MM.1S (cell line): Measurements from ENCODE around the gene GAS5.
"Not testable (repeated sequence)": the region's sequence is repeated elsewhere in the genome, so short reads cannot be mapped to it uniquely, and the experiment has no call there.

Experiments used
- DNase-seq: peaks from one replicate; pipeline ENCODE4 v3.0.0-alpha.2; 2015
- H2AFZ ChIP-seq: fragments of 300-600 bp; sonication (generic); 2 replicates; pipeline ENCODE4 v1.6.0; 2016; ENCODE audit warnings: antibody characterized with exemption, low read length
- H3F3A ChIP-seq: fragments of 300-600 bp; sonication (generic); 2 replicates; pipeline ENCODE4 v1.6.1; 2016; ENCODE audit warnings: mild to moderate bottlenecking, antibody characterized with exemption, low read length, moderate library complexity, mixed read lengths; ENCODE audit not compliant: insufficient read depth
- H3K27ac ChIP-seq: fragments of 300-600 bp; sonication (generic); 2 replicates; pipeline ENCODE4 v1.5.1; 2016; ENCODE audit warnings: mild to moderate bottlenecking, low read length
- H3K27me3 ChIP-seq: fragments of 300-600 bp; sonication (generic); replicated peaks from 2 replicates; pipeline ENCODE4 v1.6.0; 2016; ENCODE audit warnings: low read length; ENCODE audit not compliant: insufficient read depth
- H3K36me3 ChIP-seq: fragments of 300-600 bp; sonication (generic); replicated peaks from 2 replicates; pipeline ENCODE4 v1.6.1; 2016; ENCODE audit warnings: mild to moderate bottlenecking, low read length, mixed read lengths; ENCODE audit not compliant: insufficient read depth
- H3K4me1 ChIP-seq: fragments of 300-600 bp; sonication (generic); 2 replicates; pipeline ENCODE4 v1.6.1; 2016; ENCODE audit warnings: low read length, mixed read lengths
- H3K4me2 ChIP-seq: fragments of 300-600 bp; sonication (generic); 2 replicates; pipeline ENCODE4 v1.6.0; 2016; ENCODE audit warnings: low read depth, low read length
- H3K4me3 ChIP-seq: fragments of 300-600 bp; sonication (generic); 2 replicates; pipeline ENCODE4 v1.5.1; 2016; ENCODE audit warnings: low read length, mixed read lengths
- H3K79me2 ChIP-seq: fragments of 300-600 bp; sonication (generic); 2 replicates; pipeline ENCODE4 v1.6.1; 2016; ENCODE audit warnings: mixed run types, low read length, mixed read lengths
- H3K9ac ChIP-seq: fragments of 300-600 bp; sonication (generic); 2 replicates; pipeline ENCODE4 v1.6.1; 2016; ENCODE audit warnings: low read length, mixed read lengths
- H3K9me2 ChIP-seq: fragments of 300-600 bp; sonication (generic); replicated peaks from 2 replicates; pipeline ENCODE4 v1.6.1; 2016; ENCODE audit warnings: mild to moderate bottlenecking, low read length, mixed read lengths; ENCODE audit not compliant: insufficient read depth
- H3K9me3 ChIP-seq: fragments of 300-600 bp; sonication (generic); replicated peaks from 2 replicates; pipeline ENCODE4 v1.6.1; 2016; ENCODE audit warnings: mild to moderate bottlenecking, low read length, mixed read lengths; ENCODE audit not compliant: insufficient read depth
- H4K20me1 ChIP-seq: fragments of 300-600 bp; sonication (generic); 2 replicates; pipeline ENCODE4 v1.6.1; 2016; ENCODE audit warnings: mild to moderate bottlenecking, low read length, moderate library complexity, mixed read lengths; ENCODE audit not compliant: insufficient read depth
- CTCF ChIP-seq: fragments of 300-600 bp; sonication (generic); IDR thresholded peaks from 2 replicates; pipeline ENCODE4 v1.5.1; 2016; ENCODE audit warnings: antibody characterized with exemption, low read length, mixed read lengths
- EZH2 ChIP-seq: fragments of 300-600 bp; sonication (generic); optimal IDR thresholded peaks from 2 replicates; pipeline ENCODE3; 2017; ENCODE audit warnings: low read depth, mild to moderate bottlenecking, antibody characterized with exemption, low read length, mixed read lengths
- EZH2phosphoT487 ChIP-seq: fragments of 300-600 bp; sonication (generic); IDR thresholded peaks from 2 replicates; pipeline ENCODE4 v1.6.1; 2018; ENCODE audit warnings: antibody characterized with exemption, low read length

The GAS5 gene

GRCh38 chr1:173861731-173862145 lies 6.1 kb downstream of the GAS5 start:
- Histone ChIP-seq H4K20me1 (peaks cover 42% of the 10 kb centered on the region), H3K4me1 (peaks cover 35% of the 10 kb centered on the region), H2AFZ (no peak overlapping the region), H3K36me3 (peaks cover 27% of the 10 kb centered on the region), H3K9me2 (no peaks in the 10 kb centered on the region), H3K27ac (no peak overlapping the region; the same call in 1 of the 2 replicates), H3K4me3 (no peak overlapping the region), H3K27me3 (no peaks in the 10 kb centered on the region), H3F3A (peaks cover 67% of the 10 kb centered on the region), H3K4me2 (no peak overlapping the region), H3K9me3 (no peaks in the 10 kb centered on the region), H3K79me2 (peaks cover 27% of the 10 kb centered on the region), H3K9ac (no peak overlapping the region)
- no peak for TF ChIP-seq CTCF
- TF ChIP-seq EZH2: no peak
- no peak for TF ChIP-seq EZH2phosphoT487
- no peak for DNase-seq

- Histone ChIP-seq H3F3A (peaks cover 50% of the 10 kb centered on the region), H3K36me3 (peaks cover 11% of the 10 kb centered on the region; the same call in 1 of the 2 replicates), H3K9me2 (no peaks in the 10 kb centered on the region), H3K9ac (no peak overlapping the region), H3K27me3 (no peaks in the 10 kb centered on the region), H4K20me1 (peaks cover 25% of the 10 kb centered on the region), H3K4me2 (no peak overlapping the region), H3K4me1 (peaks cover 20% of the 10 kb centered on the region), H3K4me3 (no peak overlapping the region), H3K9me3 (no peaks in the 10 kb centered on the region), H2AFZ (no peak overlapping the region), H3K27ac (no peak overlapping the region), H3K79me2 (peaks cover 10% of the 10 kb centered on the region)
- TF ChIP-seq CTCF (no peak), EZH2 (no peak), EZH2phosphoT487 (no peak)
- DNase-seq: no peak
Measured at GRCh38 chr1:173860065-173860464, 7.7 kb downstream of the GAS5 start.

GRCh38 chr1:173859547-173859946 lies 8.2 kb downstream of the GAS5 start:
- not testable (repeated sequence) for H3K79me2 ChIP-seq, H3K27me3 ChIP-seq, DNase-seq, H3K27ac ChIP-seq, H3K4me3 ChIP-seq, H3K9me2 ChIP-seq, H3K9me3 ChIP-seq, H3K4me2 ChIP-seq, H3K9ac ChIP-seq, H3K36me3 ChIP-seq, H2AFZ ChIP-seq
- Histone ChIP-seq H3K4me1 (peaks cover 18% of the 10 kb centered on the region; the same call in 1 of the 2 replicates), H4K20me1 (peaks cover 20% of the 10 kb centered on the region), H3F3A (peaks cover 45% of the 10 kb centered on the region)

GRCh38 chr1:173857363-173857917 lies 10.3 kb downstream of the GAS5 start:
- Histone ChIP-seq H3K27me3 (no peaks in the 10 kb centered on the region), H4K20me1 (no peaks in the 10 kb centered on the region; the same call in 1 of the 2 replicates), H3K9ac (no peak overlapping the region), H3K9me2 (no peaks in the 10 kb centered on the region), H3K36me3 (no peaks in the 10 kb centered on the region), H3K27ac (no peak overlapping the region), H3K79me2 (no peaks in the 10 kb centered on the region), H3K9me3 (no peaks in the 10 kb centered on the region), H3K4me3 (no peak overlapping the region), H2AFZ (no peak overlapping the region), H3K4me2 (no peak overlapping the region), H3F3A (peaks cover 24% of the 10 kb centered on the region), H3K4me1 (peaks cover 6% of the 10 kb centered on the region; the same call in 1 of the 2 replicates)
- DNase-seq: no peak
- TF ChIP-seq CTCF (no peak), EZH2phosphoT487 (no peak), EZH2 (no peak)
